Anterior cingulate cortex (tissue), 58 donors: ENCODE results near the gene ETFA.

Source experiments
- DNase-seq, 58 donors: peaks; one replicate each; lab custom pipeline; 2025; lab: John Stamatoyannopoulos, UW

The ETFA gene

GRCh38 chr15:76199106-76200082 lies 111.9 kb downstream of the ETFA start:
- peak in 2 of 58 donors; percentile 21 to 42 for DNase-seq

DNA sequence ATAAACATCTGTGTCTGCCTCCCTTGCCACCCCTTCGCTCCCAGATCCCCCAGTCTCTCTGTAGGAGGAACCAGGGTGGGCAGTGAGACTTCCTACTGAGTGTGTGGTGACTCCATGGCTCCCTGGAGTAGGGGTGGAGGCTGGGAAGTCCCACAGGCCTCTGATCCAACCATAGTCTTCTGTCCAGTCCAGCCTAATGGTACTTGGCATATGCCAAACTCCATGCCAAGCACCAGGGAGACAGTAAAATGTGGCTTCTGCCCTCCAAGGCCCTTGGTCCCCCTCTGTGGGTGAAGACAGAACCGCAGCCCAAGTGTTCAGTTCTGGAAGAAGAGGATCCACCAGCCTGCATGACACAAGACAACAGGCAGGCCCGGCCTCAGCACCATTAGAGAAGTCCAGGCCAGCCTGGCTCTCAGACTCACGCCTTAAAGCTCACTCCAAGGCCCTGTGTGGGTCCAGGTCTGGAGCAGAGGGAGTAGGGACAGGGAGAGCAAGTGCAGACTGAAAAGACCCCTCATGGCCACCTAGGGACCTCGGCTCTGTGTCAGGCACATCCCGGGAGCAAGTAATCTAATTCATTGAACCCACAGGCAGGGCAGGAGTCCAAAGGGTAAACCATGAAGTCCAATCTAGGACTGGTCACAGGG lies 112.7 kb downstream of the ETFA start:
- no peak for DNase-seq

- DNase-seq: no peak
Observed at GRCh38 chr15:76197703-76198455, 113.4 kb downstream of the ETFA start.

- DNase-seq: peak in 51 of 58 donors; percentile 20 to 81 (median 45)
Observed at GRCh38 chr15:76196269-76197231, 114.7 kb downstream of the ETFA start.

DNA sequence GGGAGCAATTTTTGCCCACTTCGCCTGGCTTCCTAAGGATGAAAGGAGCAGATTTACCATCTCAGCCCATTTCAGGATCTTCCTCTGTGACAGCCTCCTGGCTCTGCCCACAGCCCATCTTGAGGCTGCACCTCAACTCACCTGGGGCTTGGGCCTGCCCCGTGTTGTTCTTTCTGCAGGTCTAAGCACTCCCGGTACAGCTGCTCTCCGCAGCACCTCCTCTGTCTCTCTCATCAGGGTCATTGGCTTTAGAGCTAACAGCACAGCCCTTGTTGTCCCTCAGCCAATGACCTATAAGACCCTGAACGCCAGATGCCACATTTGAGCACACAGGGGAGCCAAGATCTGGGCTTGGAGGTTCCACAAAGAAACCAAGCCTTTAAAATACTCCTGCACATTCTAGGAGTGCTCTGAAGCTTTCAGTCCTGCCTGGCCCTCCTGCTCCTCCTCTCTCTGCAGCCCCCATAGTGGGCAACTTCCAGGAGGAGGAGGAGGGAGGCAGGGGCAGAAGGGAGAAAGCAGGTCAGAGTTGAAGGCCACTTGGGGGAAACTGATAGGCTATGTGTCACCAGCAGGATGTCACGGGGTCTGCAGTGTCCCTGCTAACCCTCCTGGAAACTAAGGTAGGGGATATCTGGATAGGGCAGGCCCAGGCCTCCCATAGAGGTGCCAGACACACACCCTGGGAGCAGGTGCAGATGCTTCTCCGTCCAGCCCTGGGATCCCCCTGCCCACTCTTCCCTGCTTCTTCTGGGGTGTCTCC lies 115.6 kb downstream of the ETFA start:
- no peak for DNase-seq

DNA sequence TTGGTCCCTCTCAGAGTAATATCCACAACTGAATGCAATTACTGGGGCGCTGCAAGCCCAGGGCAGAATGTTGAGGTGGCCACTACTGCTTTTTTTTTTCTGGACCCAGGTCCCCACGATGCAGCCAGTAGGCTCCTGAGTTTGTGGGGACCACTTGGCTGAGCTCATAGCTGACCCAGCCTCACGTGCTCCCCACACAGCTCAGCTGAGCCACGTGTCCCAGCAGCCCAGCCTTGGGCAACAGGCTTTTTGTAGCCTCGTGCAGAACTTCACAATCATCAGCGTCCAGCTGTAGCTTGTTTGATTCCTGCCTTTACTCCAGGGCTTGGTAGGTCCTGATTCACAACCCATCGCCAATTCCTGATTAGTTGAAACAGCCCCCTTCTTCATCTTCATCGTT lies 117.3 kb downstream of the ETFA start:
- no peak for DNase-seq

GRCh38 chr15:76192715-76193114 lies 118.6 kb downstream of the ETFA start:
- DNase-seq: no peak

DNA sequence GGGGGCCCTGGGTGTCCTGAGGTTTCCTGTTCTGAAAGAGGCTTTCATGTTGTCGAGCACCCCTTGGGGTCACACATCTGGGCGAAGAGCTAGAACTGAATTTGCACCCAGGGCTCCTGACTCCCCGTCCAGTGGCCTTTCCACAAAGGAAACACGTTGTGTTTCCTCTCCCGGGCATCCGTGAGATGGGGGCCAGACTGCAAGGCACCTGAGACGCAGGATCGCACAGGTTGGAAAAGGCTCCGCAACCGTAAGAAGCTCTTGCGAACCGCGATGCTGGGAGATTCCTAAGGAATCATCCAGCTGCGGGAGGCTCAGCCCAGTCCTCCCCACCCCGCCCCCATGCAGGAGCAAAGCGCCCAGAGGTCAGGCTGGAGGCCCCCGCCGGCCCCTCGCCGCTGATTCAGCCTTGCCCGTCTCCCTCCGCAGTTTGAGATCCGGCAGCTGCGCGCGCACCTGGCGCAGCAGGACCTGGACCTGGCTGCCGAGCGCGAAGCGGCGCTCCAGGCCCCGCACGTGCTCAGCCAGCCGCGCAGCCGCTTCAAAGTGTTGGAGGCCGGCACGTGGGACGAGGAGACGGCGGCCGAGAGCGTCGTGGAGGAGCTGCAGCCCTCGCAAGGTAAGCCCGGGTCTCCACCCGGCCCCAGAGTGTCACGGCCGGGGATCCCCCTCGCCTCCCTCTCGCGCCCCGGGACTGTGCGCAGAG lies 119.6 kb downstream of the ETFA start:
- no peak for DNase-seq

DNA sequence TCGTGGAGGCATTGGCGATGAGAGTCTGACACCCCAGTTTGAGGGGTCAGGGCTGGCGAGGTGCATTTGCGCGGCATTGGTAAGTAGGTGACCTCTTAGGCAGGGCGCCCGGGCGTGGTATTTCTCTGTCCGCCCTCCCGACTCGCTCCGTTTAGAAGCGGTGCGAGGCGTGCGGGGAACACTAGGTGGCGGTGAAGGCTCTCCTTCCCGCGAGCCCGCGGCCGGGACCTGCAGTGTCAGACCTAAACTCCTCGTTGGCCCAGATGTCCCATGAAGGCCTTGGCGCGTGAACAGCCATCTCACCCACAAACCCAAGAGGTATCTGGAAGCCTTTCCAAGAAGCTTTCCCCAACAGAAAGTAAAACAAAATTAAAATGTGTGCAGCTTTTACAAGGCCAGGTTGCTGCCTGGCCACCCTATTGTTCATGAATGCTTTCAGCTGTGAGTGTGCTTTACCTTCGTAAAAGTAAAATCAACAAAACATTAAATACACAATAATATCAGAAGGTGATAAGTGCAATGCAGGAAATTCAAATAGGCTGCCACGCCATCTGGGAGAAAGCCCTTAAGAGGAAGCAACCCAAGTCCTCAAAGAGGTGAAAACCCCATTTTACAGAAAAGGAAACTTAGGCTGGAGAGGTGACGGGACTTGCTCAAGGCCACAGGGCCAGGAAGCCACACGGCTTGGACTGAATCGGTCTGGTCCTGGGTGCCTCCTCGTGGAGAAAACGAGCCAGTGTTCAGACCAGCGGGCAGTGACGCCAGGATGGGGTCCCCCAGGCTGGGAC lies 120.3 kb downstream of the ETFA start:
- peak in 54 of 58 donors; percentile 8 to 83 (median 52) for DNase-seq

DNA sequence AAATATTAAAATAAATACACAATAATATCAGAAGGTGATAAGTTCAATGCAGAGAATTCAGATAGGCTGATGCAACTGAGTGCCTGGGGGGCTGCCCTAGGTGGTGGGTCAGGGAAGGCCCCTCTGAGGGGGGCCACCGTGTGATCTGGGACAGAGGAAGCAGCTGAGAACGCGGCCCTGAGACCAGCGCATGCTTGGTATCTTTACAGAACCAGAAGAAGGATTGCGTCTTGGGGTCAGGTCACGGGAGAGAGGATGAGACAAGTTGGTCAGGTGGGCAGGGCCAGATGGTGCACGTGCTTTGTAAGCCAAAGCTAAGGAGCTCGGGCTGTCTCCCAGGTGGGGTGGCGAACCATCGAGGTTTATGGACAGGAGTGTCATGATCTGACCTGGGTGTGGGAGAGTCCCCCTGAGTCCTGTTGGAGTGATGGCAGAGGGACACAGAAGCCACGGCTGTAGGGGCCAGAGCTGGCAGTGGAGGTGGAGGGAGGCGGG lies 121.2 kb downstream of the ETFA start:
- no peak for DNase-seq

- no peak for DNase-seq
Observed at GRCh38 chr15:76189106-76189505, 122.2 kb downstream of the ETFA start.

DNA sequence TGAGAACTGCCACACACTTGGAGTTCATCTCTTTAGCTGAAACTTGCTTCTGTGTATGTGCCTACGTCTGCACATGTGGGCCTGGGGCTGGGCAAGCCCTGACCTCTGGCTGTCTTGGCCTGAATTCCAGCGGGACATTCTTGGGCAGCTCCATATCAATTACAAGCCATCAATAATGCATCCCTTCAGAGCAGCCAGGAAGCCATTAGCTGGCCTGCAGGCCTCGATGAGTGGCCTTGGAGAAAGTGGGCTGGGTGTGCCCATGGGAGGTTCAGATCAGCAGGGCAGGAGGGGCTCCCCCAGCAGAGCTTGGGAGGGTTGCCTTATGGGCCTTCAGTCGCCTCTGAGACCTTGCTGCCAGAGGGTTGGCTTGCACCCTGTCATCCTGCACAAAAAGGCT lies 124.1 kb downstream of the ETFA start:
- no peak for DNase-seq

- no peak for DNase-seq
Observed at GRCh38 chr15:76185716-76186115, 125.6 kb downstream of the ETFA start.

DNA sequence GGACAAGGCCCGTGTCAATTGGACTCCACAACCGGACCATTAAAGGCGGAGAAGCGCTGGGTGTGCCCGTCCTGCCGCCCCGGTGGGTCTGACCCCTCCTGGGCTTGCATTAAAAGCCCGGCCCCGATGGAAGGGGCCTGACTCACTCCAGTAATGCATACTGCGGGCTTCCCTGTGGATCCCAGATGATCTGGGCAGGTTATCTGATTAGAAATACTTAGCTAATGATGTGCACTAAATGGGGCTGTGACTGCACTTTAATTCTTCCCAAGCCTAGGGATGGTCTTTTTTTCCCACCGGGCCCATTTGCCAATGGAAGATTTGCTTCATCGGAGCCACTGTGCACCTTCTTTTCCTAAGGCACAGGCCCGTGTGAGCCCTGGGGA lies 126.6 kb downstream of the ETFA start:
- no peak for DNase-seq

DNA sequence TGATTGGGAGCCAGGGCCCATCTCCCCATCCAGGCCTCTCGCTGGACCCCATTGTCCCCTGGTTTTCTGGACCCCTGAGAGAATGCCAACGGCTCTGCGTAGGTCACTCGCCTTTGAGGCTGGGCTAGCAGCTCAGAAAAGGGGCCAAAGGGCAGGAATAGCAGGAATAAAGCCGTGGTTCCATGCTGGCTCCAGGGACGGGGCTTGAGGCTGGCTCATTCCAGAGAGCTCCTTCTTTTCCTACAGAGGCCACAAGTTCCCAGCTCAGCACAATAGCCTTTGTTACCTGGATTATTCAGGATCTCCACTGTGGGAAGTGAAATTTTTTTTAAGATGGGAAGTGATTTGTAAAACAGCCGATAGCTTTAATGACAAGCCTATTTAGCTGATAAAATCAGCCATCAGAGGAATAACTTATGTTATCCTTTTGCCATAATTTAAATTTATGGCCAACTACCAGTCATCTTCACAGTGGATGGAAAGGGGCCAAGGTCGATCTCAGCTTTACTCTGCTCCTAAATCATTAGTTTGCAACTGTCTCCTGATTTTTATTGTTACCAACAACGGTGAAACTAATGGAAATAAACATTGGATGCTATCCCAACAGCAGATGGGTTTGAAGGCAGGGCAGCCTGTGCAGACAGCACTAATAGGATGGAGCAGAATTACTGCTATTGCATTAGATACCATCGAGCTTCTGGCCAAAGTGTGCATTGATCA lies 127.2 kb downstream of the ETFA start:
- DNase-seq: no peak

GRCh38 chr15:76181705-76182107 lies 129.6 kb downstream of the ETFA start:
- no peak for DNase-seq

DNA sequence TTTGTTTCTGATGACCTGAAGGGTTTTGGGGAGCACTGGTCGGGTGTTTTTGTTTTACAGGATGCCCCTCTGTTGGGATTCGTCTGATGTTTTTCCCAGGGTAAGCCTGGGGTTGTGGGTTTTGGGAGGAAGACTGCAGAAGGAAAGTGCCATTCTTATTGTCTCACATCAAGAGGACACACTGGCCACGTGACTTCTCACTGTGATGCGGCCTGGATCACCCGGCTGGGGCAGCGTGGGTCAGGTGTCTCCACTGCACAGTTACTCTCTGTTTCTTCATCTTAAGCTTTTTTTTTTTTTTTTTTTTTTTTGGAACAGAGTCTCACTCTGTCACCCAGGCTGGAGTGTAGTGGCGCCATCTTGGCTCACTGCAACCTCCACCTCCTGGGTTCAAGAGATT lies 130.9 kb downstream of the ETFA start:
- no peak for DNase-seq
